Suppressor macrophage treated with lipopolysaccharide for 1 hour (primary cell): ENCODE measurements around the gene NPSR1.
"Not testable (repeated sequence)": the region's sequence is repeated elsewhere in the genome, so short reads cannot be mapped to it uniquely, and the experiment has no call there.

Experiments used
- DNase-seq, 3 donors: peaks; one replicate each; pipeline ENCODE4 v3.0.0-alpha.2; 2020 to 2022

Gene NPSR1

DNA sequence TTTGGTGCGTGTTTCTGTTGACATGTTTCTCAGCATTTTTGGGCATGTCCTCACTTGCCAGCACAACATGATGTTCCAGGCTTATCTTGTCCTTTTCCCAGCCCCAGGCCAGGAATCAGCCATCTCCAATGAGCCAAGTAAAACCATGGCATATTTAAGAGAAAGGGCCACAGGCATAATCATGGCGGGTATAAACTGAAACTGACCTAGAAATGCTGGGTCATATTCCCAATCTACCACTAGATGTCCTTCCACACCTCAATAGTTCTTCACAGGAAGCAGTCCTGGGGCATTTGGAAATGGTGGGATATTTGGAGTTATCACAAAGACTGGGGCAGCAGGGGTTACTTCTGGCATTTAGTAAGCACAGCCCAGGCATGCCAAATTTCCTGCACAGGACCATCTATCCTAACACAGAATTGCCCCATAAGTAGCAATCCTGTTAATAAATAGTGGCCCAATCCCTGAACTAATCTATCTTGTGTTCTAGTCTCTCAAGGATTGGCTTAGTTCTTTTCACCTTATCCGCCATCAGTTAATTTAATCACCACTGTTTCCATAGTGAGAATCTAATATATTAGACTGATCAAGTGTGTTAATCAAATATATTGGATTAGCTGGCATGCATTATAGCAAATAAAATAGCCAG lies 101.6 kb downstream of the NPSR1 start:
- DNase-seq = peak in 1 of 3 donors; percentile 11

DNA sequence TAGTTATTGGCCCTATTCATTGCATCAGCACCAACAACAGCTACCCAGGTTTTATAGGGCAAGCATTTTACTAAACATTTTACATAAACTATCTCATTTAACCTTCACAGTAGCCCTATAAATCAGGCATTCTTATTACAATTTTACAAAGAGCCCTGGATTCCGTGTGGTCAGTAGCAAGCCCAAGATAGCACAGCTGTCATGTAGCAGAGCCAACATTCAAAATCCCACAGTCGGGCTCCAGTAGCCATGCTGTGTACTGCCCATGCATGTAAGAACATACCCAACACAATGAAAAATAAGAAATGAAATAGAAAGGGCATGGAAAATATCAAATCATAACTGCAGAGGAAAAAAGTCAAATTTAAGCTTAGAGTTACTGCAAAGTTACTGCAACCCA lies 102.3 kb downstream of the NPSR1 start:
- DNase-seq = no peak

DNA sequence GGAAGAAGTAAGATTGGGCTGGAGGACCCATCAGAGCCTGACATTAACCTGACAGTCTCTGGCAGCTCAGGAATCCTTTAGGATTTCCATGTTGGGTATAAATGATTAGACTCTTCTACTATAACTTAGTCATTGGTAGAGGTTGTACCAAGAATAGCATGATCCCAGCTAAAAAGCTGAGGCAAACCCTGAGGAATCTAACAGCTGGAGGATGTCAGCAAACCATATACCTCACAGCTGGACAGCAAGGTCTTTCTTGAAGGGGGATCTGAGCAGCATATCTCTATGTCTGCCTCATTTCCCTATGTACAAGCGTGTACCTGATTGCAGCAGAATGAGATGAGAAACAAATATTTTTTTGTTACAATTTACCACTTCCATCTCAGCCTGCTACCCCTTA lies 103.2 kb downstream of the NPSR1 start:
- no peak for DNase-seq

DNA sequence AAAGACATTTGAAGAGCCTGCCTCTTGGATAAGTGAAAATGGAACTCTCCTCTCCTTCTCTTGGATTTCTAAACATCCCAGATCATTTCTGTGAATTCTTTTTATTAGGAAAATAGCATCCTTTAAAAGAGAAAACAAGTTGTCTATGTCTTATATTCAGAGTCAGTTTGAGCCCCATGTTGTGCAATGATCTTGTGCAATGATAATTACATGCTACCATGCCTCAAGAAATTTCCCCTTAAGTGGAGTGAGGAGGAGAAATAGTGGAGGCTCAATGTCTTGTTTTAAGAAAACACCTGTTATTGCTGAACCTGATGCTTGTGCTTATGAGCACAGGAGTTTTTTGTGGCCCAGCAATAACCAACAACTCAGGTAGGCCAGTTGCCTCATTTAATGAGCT lies 103.6 kb downstream of the NPSR1 start:
- DNase-seq = peak in 2 of 3 donors; percentile 20 to 30

DNA sequence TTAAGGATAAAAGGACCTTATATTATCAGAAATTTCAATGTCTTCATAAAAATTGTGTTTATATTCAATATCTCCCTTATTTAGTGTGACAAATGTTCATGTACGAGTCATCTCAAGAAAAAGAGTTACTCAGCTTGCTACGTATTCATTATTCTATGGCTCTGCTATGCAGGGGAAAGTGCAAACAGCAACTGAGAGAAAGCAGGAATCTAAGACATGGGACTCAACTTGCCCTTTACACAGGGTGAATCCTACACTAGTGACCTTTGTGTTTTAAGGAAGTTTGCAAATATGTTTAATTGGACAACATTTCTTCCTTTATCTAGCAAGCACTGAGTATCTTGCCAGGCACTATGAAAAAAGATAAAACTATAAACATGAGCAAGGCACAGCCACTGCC lies 104.7 kb downstream of the NPSR1 start:
- no peak for DNase-seq

DNA sequence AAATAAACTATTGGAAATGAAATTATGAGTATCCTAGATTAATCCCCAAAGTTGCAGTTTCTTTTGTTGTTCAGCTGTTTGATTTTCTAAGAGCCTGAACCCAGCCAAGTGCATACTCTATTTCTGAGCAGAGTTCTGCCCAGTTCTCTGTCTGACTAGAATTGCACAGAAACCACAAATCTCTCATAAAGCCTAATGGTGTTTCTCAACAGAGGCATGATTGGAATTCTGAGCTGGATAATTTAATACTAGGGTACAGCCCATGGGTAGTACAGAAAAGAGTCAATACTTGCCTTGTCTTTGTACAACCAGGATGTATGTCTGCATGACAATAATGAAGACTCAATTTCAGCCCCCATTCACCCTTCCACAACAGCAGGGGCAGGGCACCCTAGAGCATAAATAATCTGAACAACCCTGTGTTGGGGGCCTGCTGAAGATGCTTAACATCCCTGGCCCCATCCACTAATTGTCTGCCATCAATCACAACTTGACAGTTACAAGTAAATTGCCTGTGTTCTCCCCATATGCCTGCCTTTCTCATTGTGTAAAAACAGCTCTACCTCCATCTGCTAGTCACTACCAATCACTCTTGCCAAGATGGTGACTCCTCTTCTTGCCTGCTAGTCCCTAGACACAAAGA lies 114.4 kb downstream of the NPSR1 start:
- no peak for DNase-seq

DNA sequence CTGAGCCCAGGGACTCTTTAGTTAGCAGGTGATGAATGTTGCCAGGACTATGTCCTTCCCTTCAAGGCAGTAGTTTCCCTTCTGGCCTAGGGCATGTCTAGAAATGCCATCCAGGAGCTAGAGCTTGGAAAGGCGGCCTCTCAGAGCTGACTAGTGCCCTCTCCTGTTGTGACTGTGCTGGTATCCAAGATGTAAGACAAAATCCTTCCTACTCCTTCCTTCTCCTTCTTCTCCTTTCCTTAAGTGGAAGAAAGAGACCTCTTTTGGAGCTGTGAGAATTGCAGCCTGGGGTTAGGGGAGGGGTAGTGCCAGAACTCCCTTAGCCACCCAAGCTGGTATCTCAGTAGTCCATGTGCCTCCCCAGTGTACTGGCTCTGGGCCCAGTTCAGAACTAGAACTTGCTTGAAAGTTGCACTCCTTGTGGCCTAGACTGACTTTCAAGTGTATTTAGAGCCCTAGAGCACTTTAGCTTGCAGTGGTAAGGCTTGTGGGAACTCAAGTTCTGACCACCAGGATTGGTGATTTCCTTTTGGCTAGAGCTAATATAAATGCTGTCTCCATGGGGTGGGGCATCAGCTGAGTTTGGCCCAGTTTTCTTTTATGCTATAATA lies 118.8 kb downstream of the NPSR1 start:
- DNase-seq = no peak

DNA sequence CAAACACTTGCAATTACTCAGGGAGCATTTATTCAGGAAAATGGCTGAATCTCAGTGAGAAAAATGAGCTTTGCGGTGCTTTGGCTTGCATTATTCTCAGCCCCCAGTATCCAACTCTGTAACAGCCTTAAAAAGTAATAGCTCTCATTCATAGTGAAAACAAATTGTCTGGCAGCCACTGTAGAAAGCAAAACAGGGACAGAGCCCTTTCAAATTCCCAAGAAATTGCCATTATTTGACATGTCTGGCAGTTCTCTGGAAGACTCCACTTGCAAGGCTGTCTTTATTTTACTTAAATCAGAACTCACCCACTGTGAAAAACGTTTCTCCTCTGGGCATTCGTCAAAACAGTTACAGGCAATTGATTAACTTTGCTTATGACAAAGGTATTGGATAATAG lies 122.5 kb downstream of the NPSR1 start:
- DNase-seq = no peak

DNA sequence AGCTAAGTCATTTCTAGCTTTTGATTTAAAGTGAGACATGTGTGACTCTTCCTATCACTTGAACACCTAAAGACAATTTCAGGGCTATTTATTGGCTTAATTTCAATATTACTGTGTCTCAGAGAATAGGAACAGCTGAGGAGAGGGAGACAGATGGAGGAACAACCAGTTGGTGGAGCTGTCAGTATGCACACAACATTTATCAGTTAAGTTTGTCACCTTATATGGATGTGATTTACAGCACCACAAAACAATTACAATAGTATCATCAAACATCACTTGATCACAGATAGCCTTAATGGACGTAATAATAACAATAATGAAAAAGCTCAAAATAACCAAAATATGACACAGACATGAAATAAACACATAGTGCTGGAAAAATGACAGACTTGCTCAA lies 129.6 kb downstream of the NPSR1 start:
- no peak for DNase-seq

DNA sequence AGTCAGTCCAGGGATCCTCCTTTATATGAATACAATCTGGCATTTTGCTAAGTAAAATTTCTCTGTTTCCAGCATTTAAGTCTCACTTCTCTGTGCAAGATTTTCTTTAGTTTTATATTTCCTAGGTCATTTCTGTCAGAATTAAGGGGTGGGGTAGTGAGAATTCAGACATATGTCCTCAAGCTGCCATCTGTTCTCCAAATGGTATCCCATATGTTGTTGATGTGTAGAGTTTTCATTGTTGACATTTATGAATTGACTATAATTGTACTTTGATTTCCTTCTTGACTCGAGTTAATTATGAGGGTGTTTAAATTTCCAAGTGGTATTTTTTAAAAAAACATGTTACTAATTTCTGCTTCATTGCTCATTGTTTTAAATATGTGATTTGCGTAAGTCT lies 148.8 kb downstream of the NPSR1 start:
- no peak for DNase-seq

DNA sequence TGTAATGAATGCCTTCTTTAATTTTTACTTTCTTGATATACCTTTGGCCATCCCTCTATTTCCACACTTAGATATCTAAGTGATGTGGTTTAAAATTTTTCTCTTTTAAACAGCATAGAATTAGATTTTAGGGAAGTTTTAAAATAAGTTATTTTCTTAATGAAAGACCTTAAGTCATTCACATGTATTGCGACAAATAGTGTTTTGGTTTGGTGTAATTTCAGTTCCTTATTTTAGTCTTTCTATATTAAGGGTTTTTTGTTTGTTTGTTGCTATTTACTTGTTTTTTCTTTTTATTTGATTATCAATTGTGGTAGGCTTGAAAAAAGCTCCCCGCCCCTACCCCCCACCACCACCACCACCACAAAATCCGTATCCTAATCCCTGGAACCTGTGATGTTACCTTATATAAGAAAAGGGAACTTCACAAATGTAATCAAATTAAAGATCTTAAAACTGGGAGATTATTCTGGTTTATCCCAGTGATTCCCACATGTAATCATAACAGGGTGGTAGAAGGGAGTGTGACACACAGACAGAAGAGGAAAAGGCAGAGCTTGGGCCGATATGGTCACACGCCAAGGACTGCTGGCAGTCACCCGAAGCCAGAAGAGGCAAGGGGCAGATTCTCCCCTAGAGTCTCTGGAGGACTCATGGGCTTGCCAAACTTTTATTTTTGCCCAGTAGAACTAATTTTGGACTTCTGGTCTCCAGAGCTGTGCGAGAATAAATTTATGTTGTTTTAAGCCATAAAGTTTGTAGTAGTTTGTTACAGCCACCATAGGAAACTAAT lies 149.7 kb downstream of the NPSR1 start:
- DNase-seq = peak in 1 of 3 donors; percentile 2

DNA sequence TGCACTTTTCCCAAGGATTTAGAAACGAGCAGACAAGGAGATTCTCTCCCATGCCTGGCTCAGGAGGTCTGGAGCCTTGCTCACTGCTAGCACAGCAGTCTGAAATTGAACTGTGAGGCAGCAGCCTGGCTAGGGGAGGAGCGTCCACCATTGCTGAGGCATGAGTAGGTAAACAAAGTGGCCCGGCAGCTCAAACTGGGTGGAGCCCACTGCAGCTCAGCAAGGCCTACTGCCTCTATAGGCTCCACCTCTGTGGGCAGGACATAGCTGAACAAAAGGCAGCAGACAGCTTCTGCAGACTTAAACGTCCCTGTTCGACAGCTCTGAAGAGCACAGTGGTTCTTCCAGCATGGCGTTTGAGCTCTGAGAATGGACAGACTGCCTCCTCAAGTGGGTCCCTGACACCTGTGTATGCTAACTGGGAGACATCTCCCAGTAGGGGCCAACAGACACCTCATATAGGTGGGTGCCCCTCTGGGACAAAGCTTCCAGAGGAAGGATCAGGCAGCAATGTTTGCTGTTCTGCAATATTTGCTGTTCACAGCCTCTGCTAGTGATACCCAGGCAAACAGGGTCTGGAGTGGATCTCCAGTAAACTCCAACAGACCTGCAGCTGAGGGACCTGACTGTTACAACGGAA lies 156.3 kb downstream of the NPSR1 start:
- not testable (repeated sequence) for DNase-seq

DNA sequence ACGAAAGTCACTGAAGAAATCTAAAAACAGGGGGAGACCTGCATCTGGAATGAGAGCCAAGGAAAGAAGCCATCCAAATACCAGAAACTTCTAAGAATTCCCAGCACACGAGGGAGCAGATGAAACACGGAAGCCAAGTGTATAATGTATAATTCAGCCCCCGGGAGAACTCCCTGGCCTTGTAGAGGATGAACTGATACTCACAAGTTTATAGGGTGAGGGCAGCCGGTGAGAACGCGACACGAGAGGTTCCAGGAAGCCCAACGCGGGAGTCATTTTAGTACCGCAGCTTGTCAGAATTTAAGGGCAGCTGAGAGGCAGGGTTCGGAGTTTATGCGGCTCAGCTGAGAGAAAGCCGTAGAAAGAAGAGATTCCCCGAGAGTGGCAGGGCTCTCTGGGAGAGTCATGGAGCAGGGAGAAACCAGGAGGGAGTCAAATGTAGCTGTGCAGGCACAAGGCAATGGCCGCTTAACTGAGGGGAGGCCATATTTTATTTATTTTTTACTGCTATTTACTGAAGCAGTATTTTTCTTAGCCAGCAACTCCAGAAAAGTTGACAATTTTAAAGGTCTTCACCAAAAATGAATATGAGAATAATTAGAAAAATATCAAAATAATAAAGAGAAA lies 164.0 kb downstream of the NPSR1 start:
- DNase-seq = no peak

DNA sequence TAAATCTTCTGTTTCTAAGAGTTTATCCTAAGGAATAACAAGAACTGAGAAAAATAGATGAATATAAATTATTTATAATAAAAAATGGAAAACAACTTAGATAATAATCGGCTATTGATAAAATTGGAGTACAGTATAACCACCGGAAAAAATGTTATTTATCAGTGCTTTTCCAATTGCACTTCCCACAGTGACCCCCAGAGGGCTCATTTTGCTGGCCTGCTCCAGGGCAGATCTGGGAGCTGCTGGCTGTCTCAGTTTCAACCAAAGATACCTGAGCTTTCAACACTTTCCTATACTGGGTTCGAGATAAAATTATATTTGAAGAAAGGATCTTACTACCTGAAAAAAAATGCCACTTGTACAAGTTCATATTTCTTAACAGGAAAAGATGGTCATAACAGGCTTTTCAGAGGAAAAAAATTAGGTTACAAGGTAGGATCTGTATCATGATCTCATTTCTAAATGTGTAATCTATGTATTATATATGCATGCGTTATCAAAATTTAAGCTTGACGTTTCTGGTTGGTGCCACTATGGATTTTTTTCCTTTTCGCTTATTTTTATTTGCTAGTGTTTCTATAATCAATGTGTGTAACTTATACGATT lies 165.7 kb downstream of the NPSR1 start:
- peak; percentile 45 to 54 (median 48) for DNase-seq

DNA sequence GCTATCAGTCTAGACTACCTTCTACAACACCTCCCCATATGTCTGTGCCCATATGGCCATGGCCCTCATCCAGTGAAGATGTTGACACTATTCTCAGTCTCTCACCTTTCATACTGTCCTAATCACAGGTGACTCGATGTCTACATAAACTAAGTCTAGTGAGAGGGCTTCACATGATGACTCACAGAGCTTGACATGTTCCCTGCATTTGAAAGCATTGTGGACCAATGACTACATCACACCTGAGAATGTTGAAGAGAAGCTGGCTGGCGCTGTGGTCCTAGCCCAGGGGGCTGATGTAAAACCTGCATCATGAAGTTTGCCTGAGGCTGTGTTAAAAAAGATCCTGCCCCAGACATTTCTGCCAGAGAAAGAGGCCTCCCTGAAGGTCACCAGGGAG lies 167.2 kb downstream of the NPSR1 start:
- no peak for DNase-seq

DNA sequence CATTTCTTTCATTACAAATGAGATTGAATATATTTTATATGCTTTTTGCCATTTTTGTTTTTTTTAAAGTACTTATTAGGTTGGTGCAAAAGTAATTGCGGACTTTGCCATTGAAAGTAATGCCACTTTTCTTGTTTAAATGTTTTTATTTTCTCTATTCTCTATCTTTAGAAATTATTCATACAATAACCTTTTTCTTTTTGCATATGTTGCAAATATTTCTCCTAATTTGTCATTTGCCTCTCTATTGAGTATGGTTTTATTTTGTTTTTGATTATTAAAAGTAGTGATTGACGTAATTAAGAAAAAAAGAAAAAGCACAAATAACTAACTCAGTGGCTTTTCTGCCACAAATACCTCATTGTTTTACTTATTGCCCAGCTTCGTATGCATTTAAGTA lies 172.4 kb downstream of the NPSR1 start:
- no peak for DNase-seq

DNA sequence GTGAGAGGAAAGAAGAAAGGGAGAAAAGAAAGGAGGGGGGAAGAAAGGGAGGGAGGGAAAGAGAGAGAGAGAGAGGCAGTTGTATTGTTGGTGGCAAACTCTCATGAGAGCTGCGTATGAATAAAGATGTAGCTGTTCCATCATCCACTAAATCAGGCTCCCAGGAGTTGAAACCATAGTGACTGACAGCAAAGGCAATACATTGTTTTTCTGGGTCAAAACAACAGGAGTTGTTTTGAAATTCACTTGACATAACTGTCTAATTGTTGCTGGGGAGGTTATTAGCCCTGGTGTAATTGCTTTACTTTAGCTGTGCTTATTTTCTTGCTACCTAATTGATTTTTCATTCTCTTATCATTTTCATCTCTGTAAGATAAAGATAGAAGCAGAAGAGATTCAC lies 173.4 kb downstream of the NPSR1 start:
- no peak for DNase-seq

DNA sequence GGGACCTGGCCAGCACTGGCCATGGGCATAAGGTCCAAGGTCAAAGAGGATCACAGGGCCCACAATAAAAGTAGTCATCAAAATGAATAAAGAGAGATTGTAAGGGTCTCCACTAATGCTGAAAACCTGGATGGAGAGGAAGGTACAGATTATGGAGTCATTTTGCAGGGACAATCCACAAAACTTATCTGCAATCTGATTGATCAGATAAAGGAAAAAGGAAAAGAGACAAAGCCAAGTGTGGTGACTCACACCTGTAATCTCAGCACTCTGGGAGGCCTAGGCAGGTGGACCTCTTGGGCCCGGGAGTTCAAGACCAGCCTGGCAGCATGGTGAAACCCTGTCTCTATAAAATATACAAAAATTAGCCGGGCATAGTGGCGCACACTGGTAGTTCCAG lies 174.0 kb downstream of the NPSR1 start:
- DNase-seq = no peak

DNA sequence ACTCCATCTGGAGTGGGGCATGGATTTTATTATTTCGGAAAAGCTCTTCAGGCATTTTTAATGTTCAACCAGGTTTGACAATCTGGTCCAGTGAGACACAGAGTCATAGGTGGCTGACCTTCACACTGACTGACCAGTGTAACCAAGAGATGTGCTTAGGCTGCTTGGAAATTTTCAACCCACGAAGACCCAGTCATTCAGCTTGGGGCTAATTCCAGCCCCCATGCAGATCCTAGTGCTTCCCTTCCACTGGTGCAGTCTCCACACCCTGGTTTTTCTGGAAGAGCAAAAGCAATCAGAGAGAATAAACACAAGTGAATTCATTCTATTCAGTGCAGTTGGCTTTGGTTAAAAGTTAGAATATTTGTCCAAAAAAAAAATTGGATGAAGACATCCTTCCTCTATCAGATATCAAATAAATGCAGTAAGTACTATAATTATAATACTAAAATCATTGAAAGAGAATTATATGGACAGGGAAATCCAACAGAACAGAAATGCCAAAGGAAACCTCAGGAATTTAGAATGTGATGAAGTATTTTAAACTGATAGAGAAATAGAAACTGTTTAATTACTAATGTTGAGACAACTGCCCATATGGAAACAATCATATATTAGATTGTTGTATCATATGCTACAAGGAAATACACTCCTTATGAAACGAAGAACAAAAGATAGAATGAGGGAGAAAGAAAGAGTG lies 178.0 kb downstream of the NPSR1 start:
- DNase-seq = no peak

DNA sequence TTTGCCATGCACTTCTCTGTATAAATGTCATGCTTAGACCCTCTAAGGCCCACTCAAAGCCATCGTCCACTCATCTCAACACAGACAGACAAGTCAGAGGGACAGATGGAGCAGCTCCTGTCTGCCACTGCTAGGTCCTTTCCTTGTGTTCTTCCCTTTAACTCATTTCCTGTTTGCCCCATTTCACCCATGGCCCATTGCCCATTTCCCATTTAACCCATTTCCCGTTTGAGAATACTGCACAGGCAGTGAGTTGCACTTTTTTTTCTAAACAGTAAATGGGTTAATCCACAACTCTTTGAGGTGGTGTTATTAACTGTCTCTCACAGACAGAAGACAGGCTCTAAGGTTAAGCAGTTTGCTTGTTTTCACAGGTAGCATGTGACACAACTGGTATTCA lies 179.3 kb downstream of the NPSR1 start:
- DNase-seq = no peak

DNA sequence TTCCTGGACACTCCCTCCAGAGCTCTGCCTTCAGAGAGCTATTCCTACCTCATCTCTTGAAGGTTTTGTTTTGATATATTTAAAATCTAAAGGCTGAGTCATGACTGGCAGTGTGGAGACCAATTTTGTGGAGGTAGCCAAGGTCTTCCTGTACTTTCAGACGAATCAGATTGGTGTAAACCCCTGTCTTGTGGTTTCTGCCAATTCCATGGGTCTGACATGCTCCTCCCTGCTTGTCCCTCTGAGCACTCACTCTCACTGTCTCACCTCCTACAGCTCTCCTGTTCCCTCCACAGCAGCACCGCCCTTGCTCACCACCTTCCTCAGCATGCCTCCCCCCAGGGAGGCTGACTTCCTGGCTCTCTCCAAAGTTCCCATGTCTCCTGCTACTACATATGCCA lies 179.8 kb downstream of the NPSR1 start:
- DNase-seq = no peak

DNA sequence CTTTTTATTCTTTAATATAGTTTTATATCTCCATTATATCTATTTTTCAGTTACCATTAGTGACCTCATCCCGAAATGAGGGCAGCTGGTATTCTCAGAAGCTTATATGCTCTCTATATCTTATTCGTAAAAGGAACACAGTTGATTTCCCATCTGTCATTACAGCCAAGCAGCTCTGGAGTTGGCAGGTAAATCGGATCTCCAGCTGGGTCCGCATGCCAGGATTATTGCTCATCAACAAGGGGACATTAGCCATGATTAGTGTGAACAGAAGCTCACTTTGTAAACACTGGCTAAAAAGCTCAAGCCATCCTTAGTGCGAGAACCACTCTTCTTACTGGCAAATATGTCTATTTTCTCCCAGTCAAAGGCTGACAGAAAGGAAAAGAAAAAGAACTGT lies 180.3 kb downstream of the NPSR1 start:
- no peak for DNase-seq
